ENCODE data around the gene SESN1. TPM values are rescaled to one million over a fixed set of nuclear protein-coding genes. Genes with fewer than 3 reads are reported as not detected.
A peak's percentile ranks its signal among the peaks of the same experiment; 100 is the strongest.

Gene SESN1
- total and polyA plus RNA-seq, 9 of the 15 experiments (the other 6 are each of a cell fraction or from before 2014, with no cell fraction given): 3.1 to 13.0 (median 7.4) TPM

GRCh38 chr6:109009962-109010704 is 84.5 kb downstream of the SESN1 start (continued):
- no peak for TF ChIP-seq ZBTB1 (CRISPR knock-in tag; IDR thresholded peaks at IDR 0.05; ENCODE audit: borderline replicate concordance, low read depth)
- TF ChIP-seq NCOA1 (IDR thresholded peaks at IDR 0.05; ENCODE audit: low read depth): no peak
- 0 out of 2 replicates have a peak, but pooled peaks have one; percentile 27 for TF ChIP-seq ZNF175 (CRISPR knock-in tag; IDR thresholded peaks at IDR 0.05; ENCODE audit: low read depth)
- peak; percentile 74 for TF ChIP-seq ZNF121 (CRISPR knock-in tag; conservative IDR thresholded peaks at IDR 0.05)
- TF ChIP-seq RBM25 (IDR thresholded peaks at IDR 0.05; ENCODE audit: low read depth, low read length, severe bottlenecking): peak; percentile 28
- TF ChIP-seq, protein P1, sequence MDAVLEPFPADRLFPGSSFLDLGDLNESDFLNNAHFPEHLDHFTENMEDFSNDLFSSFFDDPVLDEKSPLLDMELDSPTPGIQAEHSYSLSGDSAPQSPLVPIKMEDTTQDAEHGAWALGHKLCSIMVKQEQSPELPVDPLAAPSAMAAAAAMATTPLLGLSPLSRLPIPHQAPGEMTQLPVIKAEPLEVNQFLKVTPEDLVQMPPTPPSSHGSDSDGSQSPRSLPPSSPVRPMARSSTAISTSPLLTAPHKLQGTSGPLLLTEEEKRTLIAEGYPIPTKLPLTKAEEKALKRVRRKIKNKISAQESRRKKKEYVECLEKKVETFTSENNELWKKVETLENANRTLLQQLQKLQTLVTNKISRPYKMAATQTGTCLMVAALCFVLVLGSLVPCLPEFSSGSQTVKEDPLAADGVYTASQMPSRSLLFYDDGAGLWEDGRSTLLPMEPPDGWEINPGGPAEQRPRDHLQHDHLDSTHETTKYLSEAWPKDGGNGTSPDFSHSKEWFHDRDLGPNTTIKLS (IDR thresholded peaks at IDR 0.05; ENCODE audit: borderline replicate concordance, low read depth): 0 out of 2 replicates have a peak, but pooled peaks have one; percentile 9
- TF ChIP-seq CTBP1 (IDR thresholded peaks at IDR 0.05; ENCODE audit: borderline replicate concordance): no peak
- TF ChIP-seq BACH1 (tag; IDR thresholded peaks at IDR 0.05): 0 out of 2 replicates have a peak, but pooled peaks have one; percentile 13
- TF ChIP-seq CEBPB (tag; IDR thresholded peaks at IDR 0.05): no peak
- TF ChIP-seq POLR2H (tag; IDR thresholded peaks at IDR 0.05; ENCODE audit: low read depth): peak; percentile 44; the same call in 1 of the 2 replicates
- TF ChIP-seq DPF2 (IDR thresholded peaks at IDR 0.05): 0 out of 2 replicates have a peak, but pooled peaks have one; percentile 28
